A549 treated with DMSO at 1 μM for 4 hours (cell line): ENCODE data around the gene SEL1L. TPM values are rescaled to one million over a fixed set of nuclear protein-coding genes. Genes with fewer than 3 reads are reported as not detected.

Experiments
- total RNA-seq: library from RNA; stranded (reverse); fragments of 200-300 nt; extraction: Qiagen RNA extraction; gene quantifications from 5 replicates; pipeline ENCODE4 v1.2.3, GENCODE V29; 2022; ENCODE audit warnings: low read depth

Gene SEL1L
- total RNA-seq: 19.7 to 34.2 TPM (median 28.2 TPM) in 5 replicates

GRCh38 chr14:81533536-81534343 lies at the start of gene SEL1L:
Gene SEL1L (minus strand): TSS chr14:81533853. CDS start chr14:81533744, 109 bp downstream.

Other genes starting within 250 kb of the SEL1L start
- gene STON2, start 133.5 kb downstream of the SEL1L start, total RNA-seq: 0.66 to 1.3 TPM (median 0.99 TPM) in 5 replicates